GM21381 (cell line): ENCODE measurements around the gene PCSK2.

ENCODE experiments used
- ATAC-seq: cut with Tn5 transposase; IDR thresholded peaks from one replicate; pipeline ENCODE4 v1.9.1; 2021; ENCODE audit warnings: mild to moderate bottlenecking, moderate library complexity; ENCODE audit not compliant: unreplicated experiment

Gene PCSK2

DNA sequence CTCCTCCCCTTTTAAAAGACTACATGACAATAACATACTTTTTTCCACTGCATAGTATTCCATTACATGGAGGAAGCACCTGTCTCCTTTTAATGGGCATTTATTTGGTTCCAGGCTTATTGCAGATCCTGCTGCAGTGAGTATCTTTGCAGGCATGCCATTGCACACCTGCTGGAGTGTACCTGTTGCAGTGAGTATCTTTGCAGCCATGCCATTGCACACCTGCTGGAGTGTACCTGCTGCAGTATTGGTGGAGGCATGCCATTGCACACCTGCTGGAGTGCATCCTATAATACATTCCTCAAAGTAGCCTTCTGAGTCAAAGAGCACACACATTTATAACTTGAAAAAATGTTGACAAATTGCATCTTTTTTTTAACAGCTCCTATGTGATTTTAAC is 302.7 kb downstream of the PCSK2 start:
- ATAC-seq = no peak

DNA sequence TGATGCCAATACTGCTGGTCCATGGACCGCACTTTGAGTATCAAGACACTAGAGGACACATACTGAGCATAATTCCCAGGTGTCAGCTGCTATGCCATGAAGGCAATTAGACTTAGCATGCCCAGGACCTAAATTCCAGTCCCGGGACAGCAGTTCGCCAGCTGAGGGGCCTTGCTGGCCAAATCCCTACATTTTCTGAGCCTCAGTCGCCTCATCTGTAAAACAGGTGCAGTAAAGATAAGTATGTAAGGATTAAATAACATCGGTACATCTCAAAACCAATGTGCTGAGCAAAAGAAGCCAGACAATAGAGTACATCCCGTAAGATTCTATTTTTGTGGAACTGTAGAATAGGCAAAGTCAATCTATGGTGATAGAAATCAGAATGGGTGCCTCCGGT is 303.3 kb downstream of the PCSK2 start:
- ATAC-seq = no peak

DNA sequence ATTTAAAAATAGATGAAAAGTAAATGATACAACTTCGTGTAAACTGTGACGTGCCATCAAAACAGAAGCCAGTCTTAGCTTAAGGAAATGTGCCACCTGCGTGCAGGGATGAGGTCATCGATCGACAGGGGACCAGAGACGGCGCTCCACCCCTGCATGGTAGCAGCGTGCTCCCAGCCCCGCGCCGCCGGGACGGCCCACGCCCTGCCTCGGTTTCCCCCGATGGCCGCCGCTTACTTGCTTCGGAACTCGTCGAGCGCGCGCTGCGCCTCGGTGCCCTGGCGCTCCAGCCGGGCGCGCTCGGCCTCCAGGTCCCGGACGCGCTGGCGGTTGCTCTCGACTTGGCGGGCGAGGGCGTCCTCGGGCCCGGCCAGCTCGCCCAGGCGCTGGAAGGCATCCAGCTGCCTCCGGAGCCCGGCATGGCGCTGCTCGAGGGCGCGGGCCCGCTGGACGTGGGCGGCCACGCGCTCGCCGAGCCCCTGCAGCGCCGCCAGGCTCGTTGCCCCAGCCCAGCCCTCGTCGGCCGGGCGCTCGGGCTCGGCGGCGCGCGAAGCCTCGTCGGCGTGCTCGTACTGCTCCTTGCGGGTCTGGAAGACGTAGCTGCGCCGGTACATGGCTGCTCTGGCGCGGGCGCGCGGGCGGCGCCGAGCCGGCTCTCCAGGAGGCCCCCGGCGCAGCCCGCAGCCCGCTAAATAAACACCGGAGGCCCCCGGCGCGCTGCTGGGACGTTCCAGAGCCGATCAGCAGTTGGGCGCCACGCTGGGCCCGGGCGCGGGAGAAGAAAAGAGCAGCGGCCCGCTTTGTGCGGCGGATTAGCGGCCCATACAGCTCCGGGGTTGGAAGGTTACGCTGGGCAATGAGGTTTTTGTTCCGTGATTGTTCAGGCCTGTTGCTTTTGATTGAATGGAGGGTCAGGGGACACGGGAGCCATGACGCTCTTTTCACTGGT is 304.1 kb downstream of the PCSK2 start, which contains the start of gene BFSP1:
TSS of gene BFSP1 (minus strand) at position 664 of the 949 bp plus-strand sequence. CDS start at position 614, 50 bp downstream.
- ATAC-seq = peak; percentile 41

DNA sequence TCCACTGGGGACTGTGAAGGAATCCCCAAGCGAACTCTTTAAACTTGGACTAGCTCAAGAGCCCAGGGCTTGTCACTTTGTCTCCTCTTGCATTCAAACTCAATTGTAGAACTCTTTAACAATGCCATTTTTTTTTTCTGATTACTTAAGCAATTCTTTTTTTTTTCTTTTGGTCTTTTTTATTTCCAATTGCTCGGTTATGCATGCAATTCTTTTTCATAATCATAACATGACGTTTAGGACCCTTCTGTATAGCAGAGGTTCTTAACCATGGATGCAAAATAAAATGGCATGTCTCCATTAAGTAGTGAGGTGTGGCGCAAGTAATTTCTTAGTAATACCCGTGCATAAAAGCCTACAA is 304.8 kb downstream of the PCSK2 start:
- no peak for ATAC-seq

DNA sequence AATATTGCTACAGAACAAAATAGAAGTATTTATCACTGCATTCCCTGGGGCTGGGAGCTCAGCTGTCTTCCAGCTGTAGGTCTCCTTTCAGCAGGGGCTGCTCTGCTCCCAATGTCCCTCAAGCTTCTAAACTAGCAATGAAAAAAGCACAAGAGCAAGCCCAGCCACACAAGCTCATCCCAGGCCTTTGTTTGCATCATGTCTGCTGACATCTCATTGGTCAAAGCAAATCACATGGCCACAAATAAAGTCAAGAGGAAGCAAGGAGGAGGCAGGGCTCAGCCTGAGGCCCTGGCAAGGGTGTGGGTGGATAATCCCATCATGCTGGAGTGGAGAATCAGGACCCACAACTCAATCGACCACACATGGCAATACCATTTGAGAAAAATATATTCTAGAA is 306.6 kb downstream of the PCSK2 start:
- ATAC-seq = no peak

DNA sequence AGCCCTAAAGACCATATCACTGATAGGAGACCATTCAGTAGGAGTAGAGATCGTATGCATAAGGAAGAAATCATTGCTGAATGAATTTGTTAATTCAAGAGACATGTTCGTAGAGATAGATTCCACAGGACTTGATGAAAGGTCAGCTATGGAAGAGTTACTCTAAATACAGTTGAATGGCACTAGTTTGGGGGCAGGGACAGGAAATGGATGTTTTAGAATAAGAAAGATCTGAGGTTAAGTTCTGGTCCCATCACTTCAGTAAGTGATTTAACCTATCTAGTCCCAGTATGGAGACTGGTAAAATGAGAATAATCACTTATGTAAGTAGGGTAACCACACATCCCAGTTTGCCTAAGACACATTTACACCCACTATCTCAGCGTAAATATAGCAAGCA is 307.2 kb downstream of the PCSK2 start:
- ATAC-seq = no peak
